Stimulated activated CD8-positive, alpha-beta memory T cell treated with anti-CD3 and anti-CD28 coated beads, Interleukin-15, amount 100 ng/mL, for 4 hours (primary cell): Measurements from ENCODE around the gene CITED2.

ENCODE experiments used
- DNase-seq, 2 donors: peaks; one replicate each; pipeline ENCODE4 v3.0.0-alpha.2; 2020; ENCODE audit warnings: low read depth in 2 of 2

The CITED2 gene

GRCh38 chr6:139330306-139330705, 44.1 kb downstream of the CITED2 start:
- DNase-seq = no peak

DNA sequence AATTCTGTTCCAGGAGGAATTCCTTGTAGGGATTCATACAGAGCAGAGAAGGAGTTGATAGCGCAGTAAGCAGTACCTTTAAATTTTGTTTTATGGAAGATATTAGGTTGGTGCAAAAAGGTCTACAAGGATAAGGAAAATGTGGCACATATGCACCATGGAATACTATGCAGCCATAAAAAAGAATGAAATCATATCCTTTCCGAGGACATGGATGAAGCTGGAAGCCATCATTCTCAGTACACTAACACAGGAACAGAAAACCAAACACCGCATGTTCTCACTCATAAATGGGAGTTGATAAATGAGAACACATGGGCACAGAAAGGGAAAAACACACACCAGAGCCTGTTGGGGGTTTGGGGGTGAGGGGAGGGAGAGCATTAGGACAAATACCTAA, 45.2 kb downstream of the CITED2 start:
- no peak for DNase-seq

GRCh38 chr6:139327038-139327437, 47.4 kb downstream of the CITED2 start:
- DNase-seq = no peak

DNA sequence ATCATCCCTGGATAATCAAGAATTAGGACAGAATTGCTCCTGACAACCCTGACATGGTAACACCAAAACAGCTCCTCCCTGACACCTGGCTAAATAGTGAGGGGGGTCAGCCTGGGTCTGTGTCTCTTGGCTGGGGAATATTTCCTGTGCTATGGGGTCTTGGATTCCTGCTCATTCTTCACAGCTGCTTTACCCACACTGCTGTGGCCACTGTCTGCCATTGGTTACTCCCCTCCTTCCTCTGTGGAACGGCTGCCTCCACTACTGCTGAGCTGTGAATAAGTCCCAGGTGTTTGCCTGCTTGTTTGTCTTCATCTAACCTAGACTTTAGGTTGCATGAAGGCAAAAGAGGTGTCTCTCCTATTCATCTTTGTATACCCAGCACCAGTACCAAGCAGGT, 48.8 kb downstream of the CITED2 start:
- DNase-seq = no peak

DNA sequence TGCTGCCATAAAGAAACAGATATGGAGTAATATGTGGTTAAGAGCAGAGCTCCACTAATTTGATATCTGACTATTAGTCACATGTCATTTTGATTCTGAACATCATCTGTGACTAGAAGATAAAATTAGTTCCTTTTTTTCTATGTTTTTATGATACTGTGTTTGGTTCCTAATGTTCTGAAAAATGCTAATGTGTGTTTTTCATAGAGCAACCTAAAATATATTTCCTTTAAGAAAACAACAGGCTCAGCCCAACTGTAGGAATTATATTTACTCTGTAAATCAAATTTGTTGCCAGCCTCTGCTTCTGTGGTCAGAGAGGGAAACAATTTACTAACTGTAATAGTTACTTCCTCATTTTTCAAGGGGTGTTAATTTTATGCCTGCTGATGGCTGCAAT, 49.3 kb downstream of the CITED2 start:
- no peak for DNase-seq

GRCh38 chr6:139324301-139324555, 50.2 kb downstream of the CITED2 start:
- DNase-seq = no peak

GRCh38 chr6:139323511-139324300, 50.7 kb downstream of the CITED2 start:
- DNase-seq = peak; percentile 55 to 62
